COLO829 (cell line): ENCODE results near the gene SNX10.
"Not testable (repeated sequence)": the region's sequence is repeated elsewhere in the genome, so short reads cannot be mapped to it uniquely, and the experiment has no call there.

Experiments
- DNase-seq: peaks from one replicate; pipeline ENCODE4 v3.0.0; 2012; ENCODE audit warnings: low spot score

The SNX10 gene

GRCh38 chr7:26291699-26292538 lies at the start of gene SNX10:
Gene SNX10 (plus strand): TSS chr7:26291862. CDS start chr7:26346443, 54,581 bp downstream.
- DNase-seq = no peak

- no peak for DNase-seq
Observed at GRCh38 chr7:26245150-26245549, 46.5 kb upstream of the SNX10 start.

- no peak for DNase-seq
Observed at GRCh38 chr7:26250239-26250638, 41.4 kb upstream of the SNX10 start.

- not testable (repeated sequence) for DNase-seq
Observed at GRCh38 chr7:26261866-26262265, 29.8 kb upstream of the SNX10 start.

- no peak for DNase-seq
Observed at GRCh38 chr7:26265065-26265464, 26.6 kb upstream of the SNX10 start.

- no peak for DNase-seq
Observed at GRCh38 chr7:26265499-26266075, 26.1 kb upstream of the SNX10 start.

GRCh38 chr7:26267601-26268166 lies 24.0 kb upstream of the SNX10 start:
- DNase-seq = no peak

- DNase-seq = no peak
Observed at GRCh38 chr7:26275213-26275612, 16.4 kb upstream of the SNX10 start.

GRCh38 chr7:26278770-26279169 lies 12.9 kb upstream of the SNX10 start:
- peak; percentile 45 for DNase-seq

GRCh38 chr7:26279405-26279804 lies 12.3 kb upstream of the SNX10 start:
- no peak for DNase-seq

GRCh38 chr7:26280097-26280496 lies 11.6 kb upstream of the SNX10 start:
- DNase-seq = no peak

GRCh38 chr7:26280723-26281122 lies 10.9 kb upstream of the SNX10 start:
- DNase-seq = no peak

GRCh38 chr7:26284477-26284876 lies 7.2 kb upstream of the SNX10 start:
- DNase-seq = no peak

- no peak for DNase-seq
Observed at GRCh38 chr7:26284995-26285632, 6.5 kb upstream of the SNX10 start.

- DNase-seq = no peak
Observed at GRCh38 chr7:26286157-26286556, 5.5 kb upstream of the SNX10 start.

- DNase-seq = not testable (repeated sequence)
Observed at GRCh38 chr7:26288126-26288525, 3.5 kb upstream of the SNX10 start.

- DNase-seq = no peak
Observed at GRCh38 chr7:26291251-26291650, 411 bp upstream of the SNX10 start.

GRCh38 chr7:26292768-26293560 lies 1.3 kb downstream of the SNX10 start:
- DNase-seq = no peak

GRCh38 chr7:26293569-26294308 lies 2.1 kb downstream of the SNX10 start:
- no peak for DNase-seq

- no peak for DNase-seq
Observed at GRCh38 chr7:26295015-26295414, 3.4 kb downstream of the SNX10 start.

GRCh38 chr7:26295586-26295985 lies 3.9 kb downstream of the SNX10 start:
- no peak for DNase-seq
